Measurements from ENCODE around the gene PPP2R2C. TPM values are rescaled to one million over a fixed set of nuclear protein-coding genes. Genes with fewer than 3 reads are reported as not detected.

PPP2R2C gene
- total RNA-seq, 3 donors from 2014 or later = 0.16 to 0.66 (median 0.44) TPM

DNA sequence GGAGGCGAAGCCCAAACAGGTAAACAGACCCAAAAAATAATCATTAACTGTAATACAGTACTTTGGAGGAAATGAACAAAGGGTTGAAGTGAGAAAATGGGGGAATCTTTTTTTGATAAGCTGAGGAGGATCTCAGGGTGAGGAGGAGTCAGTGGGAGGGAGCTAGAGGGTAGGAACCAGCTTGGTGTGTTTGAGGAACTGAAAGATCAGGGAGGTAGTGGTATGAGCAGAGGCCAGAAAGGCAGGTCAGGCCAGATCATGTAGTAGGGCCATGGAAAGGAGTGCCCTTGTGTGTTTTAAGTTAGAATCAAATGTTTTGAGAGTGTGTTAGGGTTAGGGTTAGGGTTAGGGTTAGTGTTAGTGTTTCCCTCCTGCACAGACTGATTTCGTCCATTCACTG lies 48.8 kb downstream of the PPP2R2C start:
- TF ChIP-seq, protein P1, sequence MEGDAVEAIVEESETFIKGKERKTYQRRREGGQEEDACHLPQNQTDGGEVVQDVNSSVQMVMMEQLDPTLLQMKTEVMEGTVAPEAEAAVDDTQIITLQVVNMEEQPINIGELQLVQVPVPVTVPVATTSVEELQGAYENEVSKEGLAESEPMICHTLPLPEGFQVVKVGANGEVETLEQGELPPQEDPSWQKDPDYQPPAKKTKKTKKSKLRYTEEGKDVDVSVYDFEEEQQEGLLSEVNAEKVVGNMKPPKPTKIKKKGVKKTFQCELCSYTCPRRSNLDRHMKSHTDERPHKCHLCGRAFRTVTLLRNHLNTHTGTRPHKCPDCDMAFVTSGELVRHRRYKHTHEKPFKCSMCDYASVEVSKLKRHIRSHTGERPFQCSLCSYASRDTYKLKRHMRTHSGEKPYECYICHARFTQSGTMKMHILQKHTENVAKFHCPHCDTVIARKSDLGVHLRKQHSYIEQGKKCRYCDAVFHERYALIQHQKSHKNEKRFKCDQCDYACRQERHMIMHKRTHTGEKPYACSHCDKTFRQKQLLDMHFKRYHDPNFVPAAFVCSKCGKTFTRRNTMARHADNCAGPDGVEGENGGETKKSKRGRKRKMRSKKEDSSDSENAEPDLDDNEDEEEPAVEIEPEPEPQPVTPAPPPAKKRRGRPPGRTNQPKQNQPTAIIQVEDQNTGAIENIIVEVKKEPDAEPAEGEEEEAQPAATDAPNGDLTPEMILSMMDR (IDR thresholded peaks at IDR 0.05) = no peak
- TF ChIP-seq POLR2A (IDR thresholded peaks at IDR 0.05) (no peak), POLR2AphosphoS5 (IDR thresholded peaks at IDR 0.05) (no peak)
- Histone ChIP-seq H3K4me1 (no peaks in the 10 kb centered on the region), H3K36me3 (no peaks in the 10 kb centered on the region), H3K4me3 (no peak overlapping the region), H3K27me3 (peaks cover 0 to 5% of the 10 kb centered on the region in 2 donors), H3K9me3 (no peaks in the 10 kb centered on the region), H3K27ac (no peak overlapping the region)
- intact Hi-C loops (cut with DNase I; ENCODE audit: low total_unique reads) = no loop called here
- DNase-seq (ENCODE audit: low spot score in 2 of 2) = no peak

DNA sequence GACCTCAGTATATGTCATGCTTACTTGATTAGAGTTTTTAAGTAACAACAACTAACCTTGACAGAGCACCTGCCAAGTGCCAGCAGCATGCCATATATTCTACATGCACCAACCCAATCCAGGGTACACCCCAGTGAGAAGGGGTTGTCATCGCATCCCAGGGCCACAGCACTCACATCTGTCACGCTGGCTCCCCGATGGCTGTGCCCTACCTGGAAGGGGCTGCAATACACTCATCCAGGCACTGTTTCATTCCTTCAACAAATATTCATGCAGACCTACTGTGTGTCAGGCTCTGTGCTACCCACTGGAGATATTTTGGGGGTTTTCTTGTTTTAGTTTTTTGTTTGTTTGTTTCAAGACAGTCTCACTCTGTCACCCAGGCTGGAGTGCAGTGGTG lies 49.5 kb downstream of the PPP2R2C start:
- no peak for DNase-seq (ENCODE audit: low spot score in 2 of 2)
- TF ChIP-seq POLR2A (IDR thresholded peaks at IDR 0.05) (no peak), POLR2AphosphoS5 (IDR thresholded peaks at IDR 0.05) (no peak)
- TF ChIP-seq, protein P1 (IDR thresholded peaks at IDR 0.05) = no peak
- Histone ChIP-seq H3K27me3 (peaks cover 0 to 5% of the 10 kb centered on the region in 2 donors), H3K4me1 (no peaks in the 10 kb centered on the region), H3K36me3 (no peaks in the 10 kb centered on the region), H3K4me3 (no peak overlapping the region), H3K27ac (no peak overlapping the region), H3K9me3 (no peaks in the 10 kb centered on the region)
- intact Hi-C loops (cut with DNase I; ENCODE audit: low total_unique reads) = no loop called here

DNA sequence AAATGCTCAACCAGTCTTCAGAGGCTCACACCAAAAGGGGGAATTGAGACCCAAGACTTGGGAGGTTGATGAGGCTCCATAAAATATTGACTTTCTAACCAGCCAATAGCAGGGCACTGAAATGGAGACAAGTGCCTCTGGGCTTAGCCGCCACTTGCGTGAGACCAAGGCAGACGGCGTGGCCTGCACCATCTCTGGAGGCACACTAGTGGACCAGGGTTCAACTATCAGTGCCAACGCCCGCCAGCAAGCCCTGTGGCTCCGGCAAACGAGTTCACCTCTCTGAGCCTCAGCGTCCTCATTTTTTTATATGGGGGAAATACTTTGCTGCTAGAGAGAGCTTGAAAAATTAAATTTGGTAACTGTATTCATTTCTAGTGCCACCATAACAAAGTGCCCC lies 50.3 kb downstream of the PPP2R2C start:
- Histone ChIP-seq H3K36me3 (no peaks in the 10 kb centered on the region), H3K27me3 (peaks cover 0 to 5% of the 10 kb centered on the region in 2 donors), H3K9me3 (no peaks in the 10 kb centered on the region), H3K27ac (no peak overlapping the region), H3K4me1 (no peaks in the 10 kb centered on the region), H3K4me3 (no peak overlapping the region)
- DNase-seq (ENCODE audit: low spot score in 2 of 2) = no peak
- intact Hi-C loops (cut with DNase I; ENCODE audit: low total_unique reads) = no loop called here
- TF ChIP-seq, protein P1 (IDR thresholded peaks at IDR 0.05) = no peak
- TF ChIP-seq POLR2A (IDR thresholded peaks at IDR 0.05) = no peak
- no peak for TF ChIP-seq POLR2AphosphoS5 (IDR thresholded peaks at IDR 0.05)

DNA sequence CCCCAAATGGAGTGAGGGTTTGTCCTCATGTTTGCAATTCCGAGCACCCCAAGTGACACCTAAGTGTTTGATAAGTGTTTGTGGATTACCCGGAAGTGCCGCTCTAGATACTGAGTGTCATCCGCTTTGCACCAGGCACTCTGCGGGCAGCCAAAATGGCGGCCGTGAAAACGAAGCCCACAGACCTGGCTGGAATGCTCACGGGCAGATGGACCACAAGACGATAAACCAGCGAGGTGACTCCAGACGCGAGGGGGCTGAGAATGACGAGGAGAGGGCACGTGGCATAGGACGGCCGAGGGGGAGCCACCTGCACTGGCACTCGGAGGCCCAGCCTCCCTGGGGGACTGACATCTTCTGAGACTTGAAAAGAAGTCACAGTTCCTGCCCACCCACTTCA lies 51.0 kb downstream of the PPP2R2C start:
- Histone ChIP-seq H3K36me3 (no peaks in the 10 kb centered on the region), H3K27ac (no peak overlapping the region), H3K9me3 (no peaks in the 10 kb centered on the region), H3K4me1 (no peaks in the 10 kb centered on the region), H3K27me3 (peaks cover 0 to 11% of the 10 kb centered on the region in 2 donors), H3K4me3 (no peak overlapping the region)
- intact Hi-C loops (cut with DNase I; ENCODE audit: low total_unique reads) = no loop called here
- DNase-seq (ENCODE audit: low spot score in 2 of 2) = no peak
- TF ChIP-seq, protein P1 (IDR thresholded peaks at IDR 0.05) = no peak

DNA sequence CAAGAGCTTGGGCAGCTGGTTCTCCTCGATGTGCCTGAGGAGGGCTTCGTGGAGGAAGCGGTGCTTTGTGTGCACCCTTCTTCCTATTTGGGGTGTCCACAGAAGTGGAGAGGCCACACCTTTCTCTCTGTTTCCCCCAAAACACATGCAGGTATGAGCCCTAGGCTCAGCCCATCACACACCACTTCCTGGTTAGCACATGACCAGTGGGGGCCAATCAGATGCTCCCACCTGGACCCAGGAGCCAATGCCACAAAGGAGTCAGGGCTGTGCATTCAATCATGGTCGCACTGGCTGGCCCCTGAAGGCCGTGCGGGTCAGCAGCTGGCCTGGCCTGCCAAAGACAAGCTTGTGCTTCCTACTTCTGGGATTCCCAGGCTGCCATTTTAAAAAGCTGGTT lies 51.4 kb downstream of the PPP2R2C start:
- intact Hi-C loops (cut with DNase I; ENCODE audit: low total_unique reads) = no loop called here

More for the DNA sequence above, 51.4 kb downstream of the PPP2R2C start:
- Histone ChIP-seq H3K27ac (no peak overlapping the region), H3K36me3 (no peaks in the 10 kb centered on the region), H3K9me3 (no peaks in the 10 kb centered on the region), H3K4me1 (no peaks in the 10 kb centered on the region), H3K27me3 (peaks cover 0 to 16% of the 10 kb centered on the region in 2 donors), H3K4me3 (no peak overlapping the region)
- TF ChIP-seq, protein P1 (IDR thresholded peaks at IDR 0.05) = no peak
- TF ChIP-seq POLR2AphosphoS5 (IDR thresholded peaks at IDR 0.05) (no peak), POLR2A (IDR thresholded peaks at IDR 0.05) (no peak)
- DNase-seq (ENCODE audit: low spot score in 2 of 2) = no peak
